ENCODE measurements around the gene PHACTR1.
A peak's percentile ranks its signal among the peaks of the same experiment; 100 is the strongest.

DNA sequence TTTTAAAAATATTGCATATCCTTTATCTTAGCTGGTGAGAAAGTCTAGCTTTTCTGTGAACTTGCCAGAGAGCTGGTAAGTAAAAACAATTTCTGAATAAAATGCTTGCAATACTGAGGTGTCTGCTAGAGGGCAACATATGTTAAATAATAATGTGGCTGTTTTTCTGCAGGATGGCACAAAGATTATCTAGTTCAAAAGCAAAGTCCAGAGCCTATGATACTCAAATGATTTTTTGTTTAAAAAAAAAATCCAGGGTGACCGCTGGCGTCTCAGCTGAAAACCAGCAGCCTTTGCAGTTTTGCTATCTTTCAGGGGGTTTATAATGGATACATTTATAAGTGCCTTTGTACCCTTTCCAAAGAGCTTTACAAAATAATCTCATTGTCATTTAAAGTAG is 194.9 kb downstream of the PHACTR1 start:
- TF ChIP-seq POLR2A (IDR thresholded peaks at IDR 0.05) (no peak), POLR2AphosphoS5 (IDR thresholded peaks at IDR 0.05) (no peak)
- TF ChIP-seq, protein P1, sequence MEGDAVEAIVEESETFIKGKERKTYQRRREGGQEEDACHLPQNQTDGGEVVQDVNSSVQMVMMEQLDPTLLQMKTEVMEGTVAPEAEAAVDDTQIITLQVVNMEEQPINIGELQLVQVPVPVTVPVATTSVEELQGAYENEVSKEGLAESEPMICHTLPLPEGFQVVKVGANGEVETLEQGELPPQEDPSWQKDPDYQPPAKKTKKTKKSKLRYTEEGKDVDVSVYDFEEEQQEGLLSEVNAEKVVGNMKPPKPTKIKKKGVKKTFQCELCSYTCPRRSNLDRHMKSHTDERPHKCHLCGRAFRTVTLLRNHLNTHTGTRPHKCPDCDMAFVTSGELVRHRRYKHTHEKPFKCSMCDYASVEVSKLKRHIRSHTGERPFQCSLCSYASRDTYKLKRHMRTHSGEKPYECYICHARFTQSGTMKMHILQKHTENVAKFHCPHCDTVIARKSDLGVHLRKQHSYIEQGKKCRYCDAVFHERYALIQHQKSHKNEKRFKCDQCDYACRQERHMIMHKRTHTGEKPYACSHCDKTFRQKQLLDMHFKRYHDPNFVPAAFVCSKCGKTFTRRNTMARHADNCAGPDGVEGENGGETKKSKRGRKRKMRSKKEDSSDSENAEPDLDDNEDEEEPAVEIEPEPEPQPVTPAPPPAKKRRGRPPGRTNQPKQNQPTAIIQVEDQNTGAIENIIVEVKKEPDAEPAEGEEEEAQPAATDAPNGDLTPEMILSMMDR (IDR thresholded peaks at IDR 0.05), result peak in 3 of 4 experiments; percentile 42 to 76 (median 67)

Measured in prostate gland (tissue), 2 donors.